GM23338 (cell line): ENCODE measurements around the gene PLPP4. TPM values are rescaled to one million over a fixed set of nuclear protein-coding genes. Genes with fewer than 3 reads are reported as not detected.

Source experiments
- ATAC-seq: fragments of 200-7000 bp; cut with Tn5 transposase; 3 replicates; pipeline ENCODE4 v1.9.1; 2020
- DNase-seq: peaks from one replicate; pipeline ENCODE4 v3.0.0-alpha.2; 2015; ENCODE audit warnings: low spot score
- H2AFZ ChIP-seq: fragments of 200-600 bp; sonication (generic); 2 replicates; pipeline ENCODE4 v1.8.0; 2016; ENCODE audit warnings: antibody characterized with exemption, mild to moderate bottlenecking, moderate library complexity
- H3F3A ChIP-seq: fragments of 200-600 bp; sonication (generic); replicated peaks from 2 replicates; pipeline ENCODE4 v1.8.0; 2017; ENCODE audit warnings: antibody characterized with exemption, mixed run types, low read depth
- H3K27ac ChIP-seq: fragments of 200-600 bp; sonication (generic); 2 replicates; pipeline ENCODE4 v1.6.1; 2016; ENCODE audit warnings: low read depth
- H3K27me3 ChIP-seq: fragments of 200-600 bp; sonication (generic); 2 replicates; pipeline ENCODE4 v1.8.0; 2016; ENCODE audit warnings: mild to moderate bottlenecking, mixed run types, moderate library complexity; ENCODE audit not compliant: insufficient read depth
- H3K36me3 ChIP-seq: fragments of 200-600 bp; sonication (generic); 2 replicates; pipeline ENCODE4 v1.8.0; 2016; ENCODE audit warnings: mild to moderate bottlenecking; ENCODE audit not compliant: insufficient read depth
- H3K4me1 ChIP-seq: fragments of 200-600 bp; sonication (generic); 2 replicates; pipeline ENCODE4 v1.8.0; 2016; ENCODE audit warnings: mild to moderate bottlenecking, moderate library complexity; ENCODE audit not compliant: insufficient read depth
- H3K4me2 ChIP-seq: fragments of 200-600 bp; sonication (generic); 2 replicates; pipeline ENCODE4 v1.7.1; 2017; ENCODE audit warnings: mixed run types
- H3K4me3 ChIP-seq: fragments of 200-600 bp; sonication (generic); 2 replicates; pipeline ENCODE4 v1.6.1; 2016; ENCODE audit warnings: mixed run types
- H3K79me2 ChIP-seq: fragments of 200-600 bp; sonication (generic); replicated peaks from 2 replicates; pipeline ENCODE4 v1.8.0; 2017; ENCODE audit warnings: mild to moderate bottlenecking; ENCODE audit not compliant: insufficient read depth
- H3K9me2 ChIP-seq: fragments of 200-600 bp; sonication (generic); 2 replicates; pipeline ENCODE4 v1.8.0; 2017; ENCODE audit not compliant: insufficient read depth
- H4K20me1 ChIP-seq: fragments of 200-600 bp; sonication (generic); replicated peaks from 2 replicates; pipeline ENCODE4 v1.8.0; 2017; ENCODE audit warnings: mild to moderate bottlenecking; ENCODE audit not compliant: insufficient read depth
- H3K27ac Mint-ChIP-seq: 2 replicates; pipeline ENCODE4 v1.8.0; 2020; ENCODE audit warnings: inconsistent platforms, mild to moderate bottlenecking, moderate library complexity, mixed read lengths
- H3K27me3 Mint-ChIP-seq: 3 replicates; pipeline ENCODE4 v1.8.0; 2022; ENCODE audit warnings: low read depth, mild to moderate bottlenecking, moderate library complexity, mixed read lengths, inconsistent platforms; ENCODE audit not compliant: insufficient read depth, poor library complexity
- H3K36me3 Mint-ChIP-seq: 3 replicates; pipeline ENCODE4 v1.8.0; 2021; ENCODE audit warnings: low read depth, mild to moderate bottlenecking, inconsistent platforms, moderate library complexity, mixed read lengths
- H3K4me1 Mint-ChIP-seq: 3 replicates; pipeline ENCODE4 v1.8.0; 2020; ENCODE audit warnings: mild to moderate bottlenecking, inconsistent platforms, mixed read lengths
- H3K4me3 Mint-ChIP-seq: 3 replicates; pipeline ENCODE4 v1.8.0; 2021; ENCODE audit warnings: moderate library complexity, mild to moderate bottlenecking, inconsistent platforms, mixed read lengths
- H3K9me3 Mint-ChIP-seq: 3 replicates; pipeline ENCODE4 v1.8.0; 2020; ENCODE audit warnings: moderate library complexity, mild to moderate bottlenecking, inconsistent platforms, mixed read lengths
- CTCF ChIP-seq, 2 experiments: fragments of 200-600 bp in 1 of 2; sonication (generic) in 1 of 2; conservative IDR thresholded peaks; 2 replicates each; pipeline versions ENCODE4 v1.5.1 to v1.6.1; 2016 to 2017; ENCODE audit warnings: antibody characterized with exemption in 2 of 2, low read depth in 2 of 2, mild to moderate bottlenecking in 2 of 2, moderate library complexity in 1 of 2
- EZH2 ChIP-seq: fragments of 200-600 bp; sonication (generic); IDR thresholded peaks from one replicate; pipeline ENCODE4 v1.8.0; 2017; ENCODE audit warnings: antibody characterized with exemption, mild to moderate bottlenecking, low read depth; ENCODE audit not compliant: unreplicated experiment
- POLR2AphosphoS5 ChIP-seq: IDR thresholded peaks from 2 replicates; pipeline ENCODE4 v1.6.1; 2016; ENCODE audit warnings: antibody characterized with exemption, low read depth
- STAT1 ChIP-seq: IDR thresholded peaks from one replicate; pipeline ENCODE4 v1.6.1; 2016; ENCODE audit warnings: antibody characterized with exemption; ENCODE audit not compliant: unreplicated experiment
- ZNF331 ChIP-seq: fragments of 250-450 bp; sonication (Bioruptor Pico); IDR thresholded peaks from 2 replicates; pipeline ENCODE4 v1.5.0; 2020; ENCODE audit warnings: low read depth, mild to moderate bottlenecking, moderate library complexity
- ZNF462 ChIP-seq: fragments of 250-450 bp; sonication (Bioruptor Pico); IDR thresholded peaks from 2 replicates; pipeline ENCODE4 v1.5.0; 2020; ENCODE audit warnings: mild to moderate bottlenecking, moderate library complexity
- polyA plus RNA-seq: library from polyadenylated mRNA; unstranded; fragments of >200 nt; fragmentation: Nextera tagmentation; extraction: Ambion mirVana; gene quantifications from 2 replicates; pipeline ENCODE4 v1.2.1, GENCODE V29; 2016
- total RNA-seq: library from RNA; depleted of rRNA; stranded (reverse); fragments of >200 nt; shearing (Covaris generic); gene quantifications from 2 replicates; pipeline ENCODE4 v1.2.3, GENCODE V29; 2014
- TF ChIP-seq, protein P1 (sequence below): IDR thresholded peaks from one replicate; pipeline ENCODE4 v1.6.1; 2018; ENCODE audit warnings: antibody characterized with exemption; ENCODE audit not compliant: unreplicated experiment

PLPP4 gene
- total and polyA plus RNA-seq, 2 experiments from 2014 or later, result 0.24 to 0.31 TPM

DNA sequence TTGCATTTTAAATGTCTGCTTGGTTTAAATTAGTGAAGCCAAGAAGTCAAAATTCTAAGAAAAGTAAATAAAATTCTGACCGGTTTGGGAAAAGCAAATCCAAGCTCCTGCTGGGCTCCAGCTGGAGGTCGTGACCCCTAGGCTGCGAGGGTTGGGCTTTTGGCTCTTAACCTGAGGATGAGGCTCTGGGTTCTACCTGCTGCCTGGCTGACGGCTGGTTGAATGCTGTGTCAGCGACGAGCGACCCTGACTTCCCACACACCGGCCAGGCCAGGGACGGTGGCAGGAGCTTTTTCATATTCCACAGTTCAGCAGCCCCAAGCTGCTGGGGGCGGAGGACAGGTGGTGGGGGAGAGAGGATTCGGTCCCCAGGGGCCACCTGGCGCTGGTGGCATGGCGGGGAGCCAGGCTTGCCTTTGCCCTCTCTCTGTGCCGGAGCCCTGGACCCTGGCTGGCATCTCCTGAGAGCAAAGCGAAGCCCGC is 843 bp upstream of the PLPP4 start:
- Histone ChIP-seq H3K79me2 (no peaks in the 10 kb centered on the region), H3K9me2 (no peaks in the 10 kb centered on the region), H4K20me1 (no peaks in the 10 kb centered on the region), H2AFZ (peak overlapping the region; percentile 99), H3K36me3 (no peaks in the 10 kb centered on the region), H3K27me3 (peaks cover 47% of the 10 kb centered on the region), H3K4me3 (peak overlapping the region; percentile 68), H3F3A (no peaks in the 10 kb centered on the region), H3K4me1 (0 out of 2 replicates have a peak, but pooled peaks cover 4% of the 10 kb centered on the region), H3K4me2 (peak overlapping the region; percentile 90), H3K27ac (no peak overlapping the region)
- peak; percentile 52 for DNase-seq
- H3K36me3 Mint-ChIP-seq, result no peaks in the 10 kb centered on the region
- H3K4me3 Mint-ChIP-seq, result peak overlapping the region; percentile 90
- TF ChIP-seq POLR2AphosphoS5 (no peak), EZH2 (peak; percentile 56)
- H3K4me1 Mint-ChIP-seq, result peaks cover 10% of the 10 kb centered on the region
- H3K9me3 Mint-ChIP-seq, result no peaks in the 10 kb centered on the region
- peaks cover 32% of the 10 kb centered on the region for H3K27me3 Mint-ChIP-seq
- ATAC-seq, result peak; percentile 70
- H3K27ac Mint-ChIP-seq, result no peak overlapping the region

- DNase-seq (peak; percentile 41), ATAC-seq (peak; percentile 25)
- Mint-ChIP-seq H3K4me3 (peak overlapping the region; percentile 68), H3K36me3 (no peaks in the 10 kb centered on the region), H3K27me3 (peaks cover 32% of the 10 kb centered on the region), H3K4me1 (peaks cover 10% of the 10 kb centered on the region), H3K9me3 (no peaks in the 10 kb centered on the region), H3K27ac (no peak overlapping the region)
- Histone ChIP-seq H3K4me1 (0 out of 2 replicates have a peak, but pooled peaks cover 4% of the 10 kb centered on the region), H3K79me2 (no peaks in the 10 kb centered on the region), H3K27ac (no peak overlapping the region), H3F3A (no peaks in the 10 kb centered on the region), H4K20me1 (no peaks in the 10 kb centered on the region), H2AFZ (peak overlapping the region; percentile 90), H3K36me3 (no peaks in the 10 kb centered on the region), H3K4me2 (peak overlapping the region; percentile 90), H3K4me3 (peak overlapping the region; percentile 68), H3K27me3 (peaks cover 47% of the 10 kb centered on the region), H3K9me2 (no peaks in the 10 kb centered on the region)
- TF ChIP-seq STAT1, result no peak
- TF ChIP-seq ZNF331 (CRISPR knock-in tag), result no peak
- TF ChIP-seq, protein P1, sequence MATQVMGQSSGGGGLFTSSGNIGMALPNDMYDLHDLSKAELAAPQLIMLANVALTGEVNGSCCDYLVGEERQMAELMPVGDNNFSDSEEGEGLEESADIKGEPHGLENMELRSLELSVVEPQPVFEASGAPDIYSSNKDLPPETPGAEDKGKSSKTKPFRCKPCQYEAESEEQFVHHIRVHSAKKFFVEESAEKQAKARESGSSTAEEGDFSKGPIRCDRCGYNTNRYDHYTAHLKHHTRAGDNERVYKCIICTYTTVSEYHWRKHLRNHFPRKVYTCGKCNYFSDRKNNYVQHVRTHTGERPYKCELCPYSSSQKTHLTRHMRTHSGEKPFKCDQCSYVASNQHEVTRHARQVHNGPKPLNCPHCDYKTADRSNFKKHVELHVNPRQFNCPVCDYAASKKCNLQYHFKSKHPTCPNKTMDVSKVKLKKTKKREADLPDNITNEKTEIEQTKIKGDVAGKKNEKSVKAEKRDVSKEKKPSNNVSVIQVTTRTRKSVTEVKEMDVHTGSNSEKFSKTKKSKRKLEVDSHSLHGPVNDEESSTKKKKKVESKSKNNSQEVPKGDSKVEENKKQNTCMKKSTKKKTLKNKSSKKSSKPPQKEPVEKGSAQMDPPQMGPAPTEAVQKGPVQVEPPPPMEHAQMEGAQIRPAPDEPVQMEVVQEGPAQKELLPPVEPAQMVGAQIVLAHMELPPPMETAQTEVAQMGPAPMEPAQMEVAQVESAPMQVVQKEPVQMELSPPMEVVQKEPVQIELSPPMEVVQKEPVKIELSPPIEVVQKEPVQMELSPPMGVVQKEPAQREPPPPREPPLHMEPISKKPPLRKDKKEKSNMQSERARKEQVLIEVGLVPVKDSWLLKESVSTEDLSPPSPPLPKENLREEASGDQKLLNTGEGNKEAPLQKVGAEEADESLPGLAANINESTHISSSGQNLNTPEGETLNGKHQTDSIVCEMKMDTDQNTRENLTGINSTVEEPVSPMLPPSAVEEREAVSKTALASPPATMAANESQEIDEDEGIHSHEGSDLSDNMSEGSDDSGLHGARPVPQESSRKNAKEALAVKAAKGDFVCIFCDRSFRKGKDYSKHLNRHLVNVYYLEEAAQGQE, result no peak
- TF ChIP-seq ZNF462 (CRISPR knock-in tag), result no peak
- TF ChIP-seq CTCF (conservative IDR thresholded peaks at IDR 0.05; ENCODE audit: low read depth in 2 of 2), result no peak
Observed at GRCh38 chr10:120457431-120458172, 575 bp downstream of the PLPP4 start.
